IMR-90 (cell line): ENCODE data around the gene INO80D. TPM values are rescaled to one million over a fixed set of nuclear protein-coding genes. Genes with fewer than 3 reads are reported as not detected.

Experiments used
- ATAC-seq: fragments of 200-7000 bp; cut with Tn5 transposase; 2 replicates; pipeline ENCODE4 v1.9.1; 2020; ENCODE audit warnings: low read depth, mild to moderate bottlenecking, moderate library complexity
- BruUV-seq: library from RNA; stranded (reverse); fragments of 400-500 nt; replicated peaks from 2 replicates; lab custom pipeline; 2021; lab: Mats Ljungman, UMichigan
- CTCF ChIA-PET: fragments of 300-600 bp; formaldehyde crosslinking; extraction: SDS; loops from one replicate; lab custom pipeline; 2021; ENCODE audit warnings: antibody characterized with exemption; lab: Yijun Ruan, JAX
- POLR2A ChIA-PET: fragments of 300-600 bp; sonication (Branson Sonifier 250); formaldehyde crosslinking; loops from one replicate; lab custom pipeline; 2022; ENCODE audit warnings: antibody characterized with exemption; ENCODE audit not compliant: unreplicated experiment; lab: Charles Lee
- DNase-seq: peaks from one replicate; pipeline ENCODE4 v3.0.0; 2013
- H2AFZ ChIP-seq: replicated peaks from 2 replicates; pipeline ENCODE3; 2013; ENCODE audit warnings: low read length, mild to moderate bottlenecking; ENCODE audit not compliant: poor library complexity
- H2AK5ac ChIP-seq: 2 replicates; pipeline ENCODE4 v1.6.1; 2013; ENCODE audit warnings: low read depth, low read length, inconsistent platforms
- H2AK9ac ChIP-seq: replicated peaks from 2 replicates; pipeline ENCODE3; 2013; ENCODE audit warnings: mild to moderate bottlenecking, low read depth, low read length, moderate library complexity; ENCODE audit not compliant: poor library complexity
- H2BK120ac ChIP-seq: 2 replicates; pipeline ENCODE4 v1.6.1; 2013; ENCODE audit warnings: low read depth, low read length, inconsistent platforms
- H2BK15ac ChIP-seq: 3 replicates; pipeline ENCODE4 v1.6.1; 2013; ENCODE audit warnings: low read depth, low read length, inconsistent platforms
- H2BK20ac ChIP-seq: 2 replicates; pipeline ENCODE4 v1.6.1; 2013; ENCODE audit warnings: low read depth, mild to moderate bottlenecking, inconsistent platforms, low read length, moderate library complexity
- H2BK5ac ChIP-seq: 2 replicates; pipeline ENCODE4 v1.6.1; 2013; ENCODE audit warnings: mild to moderate bottlenecking, low read depth, low read length, inconsistent platforms; ENCODE audit not compliant: poor library complexity, severe bottlenecking
- H3K14ac ChIP-seq: replicated peaks from 2 replicates; pipeline ENCODE4 v1.6.1; 2013; ENCODE audit warnings: low read depth, low read length, inconsistent platforms
- H3K18ac ChIP-seq: 2 replicates; pipeline ENCODE4 v1.6.1; 2013; ENCODE audit warnings: low read depth, low read length, control low read depth
- H3K23ac ChIP-seq: 2 replicates; pipeline ENCODE4 v1.6.1; 2013; ENCODE audit warnings: low read depth, low read length, inconsistent platforms
- H3K27ac ChIP-seq: 2 replicates; pipeline ENCODE4 v1.5.1; 2013; ENCODE audit warnings: mild to moderate bottlenecking, control low read depth, low read length; ENCODE audit not compliant: insufficient read depth
- H3K27me3 ChIP-seq: 2 replicates; pipeline ENCODE4 v1.6.1; 2013; ENCODE audit warnings: low read length; ENCODE audit not compliant: control insufficient read depth, insufficient read depth
- H3K36me3 ChIP-seq: 2 replicates; pipeline ENCODE4 v1.6.1; 2013; ENCODE audit warnings: low read length, mixed read lengths; ENCODE audit not compliant: control insufficient read depth, insufficient read depth
- H3K4ac ChIP-seq: 2 replicates; pipeline ENCODE4 v1.6.1; 2013; ENCODE audit warnings: low read depth, low read length, inconsistent platforms
- H3K4me1 ChIP-seq: 2 replicates; pipeline ENCODE4 v1.6.1; 2013; ENCODE audit warnings: low read length, mixed read lengths; ENCODE audit not compliant: control insufficient read depth, insufficient read depth
- H3K4me2 ChIP-seq: 2 replicates; pipeline ENCODE4 v1.6.1; 2013; ENCODE audit warnings: low read depth, mild to moderate bottlenecking, control low read depth, low read length, moderate library complexity
- H3K4me3 ChIP-seq: 2 replicates; pipeline ENCODE4 v1.5.1; 2013; ENCODE audit warnings: low read depth, mild to moderate bottlenecking, control low read depth, low read length, moderate library complexity; ENCODE audit not compliant: insufficient read depth
- H3K56ac ChIP-seq: 2 replicates; pipeline ENCODE4 v1.6.1; 2013; ENCODE audit warnings: low read length, inconsistent platforms; ENCODE audit not compliant: insufficient read depth; ENCODE audit errors: extremely low read depth
- H3K79me1 ChIP-seq, 2 experiments: 2 replicates each; pipeline ENCODE4 v1.6.1; 2013; ENCODE audit warnings: low read length in 2 of 2, inconsistent platforms in 1 of 2, low read depth in 1 of 2
- H3K9ac ChIP-seq: 2 replicates; pipeline ENCODE4 v1.6.1; 2013; ENCODE audit warnings: low read depth, low read length, control low read depth
- H3K9me1 ChIP-seq: 2 replicates; pipeline ENCODE4 v1.6.1; 2013; ENCODE audit warnings: low read length, inconsistent platforms; ENCODE audit not compliant: insufficient read depth
- H3K9me3 ChIP-seq: 2 replicates; pipeline ENCODE4 v1.6.1; 2013; ENCODE audit warnings: low read length; ENCODE audit not compliant: control insufficient read depth, insufficient read depth
- H4K20me1 ChIP-seq: 2 replicates; pipeline ENCODE4 v1.6.1; 2013; ENCODE audit warnings: low read length, inconsistent platforms; ENCODE audit not compliant: insufficient read depth
- H4K5ac ChIP-seq: 2 replicates; pipeline ENCODE4 v1.6.1; 2013; ENCODE audit warnings: mild to moderate bottlenecking, low read depth, low read length, control low read depth
- H4K8ac ChIP-seq, 2 experiments: 2 replicates each; pipeline ENCODE4 v1.6.1; 2013; ENCODE audit warnings: low read depth in 2 of 2, low read length in 2 of 2, control low read depth in 1 of 2, inconsistent platforms in 1 of 2
- H4K91ac ChIP-seq: 2 replicates; pipeline ENCODE4 v1.6.1; 2013; ENCODE audit warnings: low read depth, low read length, inconsistent platforms; ENCODE audit not compliant: insufficient read depth
- BHLHE40 ChIP-seq: fragments of 150-350 bp; IDR thresholded peaks from 2 replicates; pipeline ENCODE4 v1.6.1; 2016; ENCODE audit warnings: mild to moderate bottlenecking, low read depth, low read length
- ELK1 ChIP-seq: fragments of 150-350 bp; IDR thresholded peaks from 2 replicates; pipeline ENCODE4 v1.6.1; 2016; ENCODE audit warnings: low read depth, mild to moderate bottlenecking, low read length, moderate library complexity, borderline replicate concordance
- MAFK ChIP-seq: IDR thresholded peaks from 2 replicates; pipeline ENCODE4 v1.6.1; 2012; ENCODE audit warnings: low read depth, low read length, improper control_type of control experiment
- MAZ ChIP-seq: IDR thresholded peaks from 2 replicates; pipeline ENCODE4 v1.6.1; 2012; ENCODE audit warnings: low read depth, mild to moderate bottlenecking, low read length, improper control_type of control experiment, moderate library complexity, borderline replicate concordance
- MXI1 ChIP-seq: IDR thresholded peaks from 2 replicates; pipeline ENCODE4 v1.6.1; 2012; ENCODE audit warnings: low read depth, mild to moderate bottlenecking, low read length, moderate library complexity, borderline replicate concordance
- POLR2A ChIP-seq: IDR thresholded peaks from 2 replicates; pipeline ENCODE4 v1.6.1; 2012; ENCODE audit warnings: mild to moderate bottlenecking, low read depth, low read length
- RAD21 ChIP-seq: IDR thresholded peaks from 2 replicates; pipeline ENCODE4 v1.6.1; 2012; ENCODE audit warnings: low read length, improper control_type of control experiment
- RCOR1 ChIP-seq: IDR thresholded peaks from 2 replicates; pipeline ENCODE4 v1.6.1; 2012; ENCODE audit warnings: mild to moderate bottlenecking, low read length, improper control_type of control experiment; ENCODE audit not compliant: insufficient replicate concordance
- SMC3 ChIP-seq: fragments of 150-350 bp; IDR thresholded peaks from 2 replicates; pipeline ENCODE4 v1.6.1; 2016; ENCODE audit warnings: low read depth, mild to moderate bottlenecking, antibody characterized with exemption, low read length, moderate library complexity
- USF2 ChIP-seq: fragments of 150-350 bp; IDR thresholded peaks from 2 replicates; pipeline ENCODE4 v1.6.1; 2017; ENCODE audit warnings: mild to moderate bottlenecking, antibody characterized with exemption, low read length, low read depth
- WGBS, 2 experiments: methylation state at CpG; one replicate each; pipeline versions ENCODE4 v1.1.5 to v1.1.7; 2013; ENCODE audit warnings: missing lambda C conversion rate in 2 of 2; ENCODE audit not compliant: insufficient read length in 1 of 2; ENCODE audit errors: extremely low coverage in 2 of 2; 5-methylcytosine and 5-hydroxymethylcytosine counted together
- dilution Hi-C: fragments of 300-500 bp; cut with HindIII; formaldehyde crosslinking; loops from one replicate; pipeline ENCODE4 v1.14.3; 2018; ENCODE audit warnings: low sequenced_read_pairs; ENCODE audit not compliant: unreplicated experiment
- in situ Hi-C: fragments of 300-500 bp; cut with MboI; formaldehyde crosslinking; loops from 3 replicates; pipeline ENCODE4 v1.14.3; 2019; ENCODE audit warnings: low sequenced_read_pairs, inconsistent platforms, mixed read lengths
- intact Hi-C: fragments of 100-400 bp; cut with micrococcal nuclease; formaldehyde crosslinking; loops from 2 replicates; pipeline ENCODE4 v1.10.0; 2022
- polyA plus RNA-seq, 3 experiments: library from polyadenylated mRNA; depleted of rRNA; stranded (reverse); fragments of >200 nt; gene quantifications; 2 replicates each; pipeline ENCODE4 v1.2.3, GENCODE V29; 2012; ENCODE audit warnings: low replicate concordance in 1 of 3
- total RNA-seq: library from RNA; depleted of rRNA; stranded (reverse); fragments of >200 nt; gene quantifications from 2 replicates; pipeline ENCODE4 v1.2.3, GENCODE V29; 2012

Gene INO80D
- total and polyA plus RNA-seq, 2 of the 4 experiments (the other 2 are of a cell fraction), result 0.79 to 4.5 TPM

- WGBS, 2 experiments, result 100% methylated on average over 1 of the region's 6 CpGs; no CpG with 5 or more reads in 1 of the 2 experiments
- H4K5ac ChIP-seq, result no peak overlapping the region
- BruUV-seq, result no TSS peak
Observed at GRCh38 chr2:206051912-206052311, 34.1 kb downstream of the INO80D start.

More at GRCh38 chr2:206051912-206052311, 34.1 kb downstream of the INO80D start:
- Histone ChIP-seq H3K9me3 (no peaks in the 10 kb centered on the region), H3K4me3 (no peak overlapping the region), H3K9ac (no peak overlapping the region), H3K36me3 (peaks cover 11% of the 10 kb centered on the region), H2BK5ac (no peak overlapping the region), H3K14ac (no peak overlapping the region), H3K79me1 (peaks cover 12 to 18% of the 10 kb centered on the region in 2 experiments), H3K4me2 (no peak overlapping the region), H2AK5ac (no peak overlapping the region), H2BK20ac (no peak overlapping the region), H3K18ac (no peak overlapping the region), H4K91ac (no peak overlapping the region), H2AFZ (no peak overlapping the region), H3K27me3 (no peaks in the 10 kb centered on the region), H2AK9ac (no peak overlapping the region), H3K9me1 (no peaks in the 10 kb centered on the region; the same call in 1 of the 2 replicates), H3K4me1 (no peaks in the 10 kb centered on the region), H2BK120ac (no peak overlapping the region), H3K4ac (no peak overlapping the region), H4K8ac (no peak overlapping the region), H4K20me1 (no peaks in the 10 kb centered on the region), H3K56ac (no peak overlapping the region), H3K23ac (no peak overlapping the region), H2BK15ac (no peak overlapping the region), H3K27ac (no peak overlapping the region)
- dilution Hi-C loops (no loop called here), in situ Hi-C loops (no loop called here), intact Hi-C loops (no loop called here)
- no peak for ATAC-seq
- no peak for TF ChIP-seq SMC3
- TF ChIP-seq MXI1, result no peak
- TF ChIP-seq BHLHE40, result no peak
- TF ChIP-seq POLR2A, result no peak
- no peak for TF ChIP-seq ELK1
- no peak for TF ChIP-seq USF2
- TF ChIP-seq RAD21, result no peak
- no peak for TF ChIP-seq MAFK
- no peak for TF ChIP-seq MAZ
- no peak for TF ChIP-seq RCOR1
- DNase-seq, result no peak
- POLR2A ChIA-PET, result no interaction called here
- CTCF ChIA-PET, result no interaction called here
